RCC 7860 (cell line): Measurements from ENCODE around the gene MMP10.
A peak's percentile ranks its signal among the peaks of the same experiment; 100 is the strongest.
"Not testable (repeated sequence)": the region's sequence is repeated elsewhere in the genome, so short reads cannot be mapped to it uniquely, and the experiment has no call there.

Experiments
- DNase-seq: peaks from one replicate; pipeline ENCODE4 v3.0.0-alpha.2; 2015; ENCODE audit warnings: low spot score
- FAIRE-seq: peaks from 2 replicates; lab custom pipeline; 2012; peaks lifted over from hg19 to GRCh38; lab: Jason Lieb, UNC

The MMP10 gene

GRCh38 chr11:102784380-102784779 is 4.0 kb upstream of the MMP10 start:
- FAIRE-seq (no peak), DNase-seq (no peak)

DNA sequence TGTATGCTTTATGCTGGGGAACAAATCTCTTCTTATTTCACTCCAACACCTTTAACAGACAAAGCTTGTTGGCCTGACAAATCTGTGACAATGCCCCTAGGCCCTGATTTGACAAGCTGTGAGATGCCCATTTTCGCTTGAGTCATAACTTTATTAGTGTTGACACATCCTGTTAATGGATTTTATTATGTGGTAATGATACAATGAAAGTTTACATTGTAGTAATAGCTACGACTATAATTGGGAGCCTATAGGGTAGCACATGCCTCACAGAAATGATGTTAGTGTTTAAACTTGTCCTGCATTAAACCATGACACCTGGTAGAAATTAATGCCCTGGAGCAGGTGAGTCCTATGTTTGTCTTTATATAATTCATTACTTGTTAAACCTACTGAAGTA is 3.3 kb upstream of the MMP10 start:
- DNase-seq: no peak
- no peak for FAIRE-seq

- DNase-seq (no peak), FAIRE-seq (no peak)
Measured at GRCh38 chr11:102783016-102783415, 2.6 kb upstream of the MMP10 start.

- FAIRE-seq (no peak), DNase-seq (no peak)
Measured at GRCh38 chr11:102781676-102782075, 1.2 kb upstream of the MMP10 start.

DNA sequence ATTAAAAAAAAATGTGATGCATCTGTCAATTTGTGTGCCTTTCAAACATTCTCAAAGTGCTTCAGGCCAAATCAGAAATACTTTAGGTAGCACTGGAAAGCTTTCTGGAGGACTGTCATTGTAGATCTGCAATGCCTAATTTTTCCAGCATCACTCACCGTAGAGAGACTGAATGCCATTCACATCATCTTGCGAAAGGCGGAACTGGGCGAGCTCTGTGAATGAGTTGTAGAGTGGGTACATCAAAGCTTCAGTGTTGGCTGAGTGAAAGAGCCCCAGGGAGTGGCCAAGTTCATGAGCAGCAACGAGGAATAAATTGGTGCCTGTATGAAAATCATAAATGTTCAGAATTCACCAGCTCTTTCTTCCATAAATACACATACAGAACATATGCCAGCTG is 4.0 kb downstream of the MMP10 start:
- DNase-seq (no peak), FAIRE-seq (no peak)

DNA sequence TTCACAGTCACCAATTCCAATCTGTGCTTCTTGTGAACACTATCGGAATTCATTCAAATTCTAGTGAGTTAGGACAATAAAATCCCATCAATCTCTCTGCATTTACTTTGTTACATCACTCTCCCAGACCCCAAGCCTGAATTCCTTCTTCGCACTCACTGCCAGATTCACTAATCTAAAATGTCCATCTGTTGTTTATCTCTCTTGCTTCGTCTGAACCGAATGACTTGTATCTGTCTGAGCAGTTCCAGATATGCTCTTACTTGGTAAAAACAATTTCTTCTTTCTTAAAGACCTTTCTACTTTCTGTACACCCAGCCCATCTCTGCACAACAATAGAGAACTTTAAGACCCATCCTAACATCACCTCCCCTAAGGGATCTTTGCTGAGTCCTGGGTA is 7.0 kb downstream of the MMP10 start:
- FAIRE-seq: no peak

GRCh38 chr11:102771351-102771750 is 9.1 kb downstream of the MMP10 start:
- DNase-seq (no peak), FAIRE-seq (no peak)

More for the DNA sequence above, 7.0 kb downstream of the MMP10 start:
- no peak for DNase-seq

GRCh38 chr11:102770191-102770590 is 10.2 kb downstream of the MMP10 start:
- DNase-seq (no peak), FAIRE-seq (no peak)

- FAIRE-seq (no peak), DNase-seq (no peak)
Measured at GRCh38 chr11:102767800-102768199, 12.6 kb downstream of the MMP10 start.

GRCh38 chr11:102763440-102763839 is 17.0 kb downstream of the MMP10 start:
- peak; percentile 67 for FAIRE-seq
- DNase-seq: peak; percentile 87

- FAIRE-seq: peak; percentile 97
- DNase-seq: peak; percentile 91
Measured at GRCh38 chr11:102762361-102762767, 18.1 kb downstream of the MMP10 start.

DNA sequence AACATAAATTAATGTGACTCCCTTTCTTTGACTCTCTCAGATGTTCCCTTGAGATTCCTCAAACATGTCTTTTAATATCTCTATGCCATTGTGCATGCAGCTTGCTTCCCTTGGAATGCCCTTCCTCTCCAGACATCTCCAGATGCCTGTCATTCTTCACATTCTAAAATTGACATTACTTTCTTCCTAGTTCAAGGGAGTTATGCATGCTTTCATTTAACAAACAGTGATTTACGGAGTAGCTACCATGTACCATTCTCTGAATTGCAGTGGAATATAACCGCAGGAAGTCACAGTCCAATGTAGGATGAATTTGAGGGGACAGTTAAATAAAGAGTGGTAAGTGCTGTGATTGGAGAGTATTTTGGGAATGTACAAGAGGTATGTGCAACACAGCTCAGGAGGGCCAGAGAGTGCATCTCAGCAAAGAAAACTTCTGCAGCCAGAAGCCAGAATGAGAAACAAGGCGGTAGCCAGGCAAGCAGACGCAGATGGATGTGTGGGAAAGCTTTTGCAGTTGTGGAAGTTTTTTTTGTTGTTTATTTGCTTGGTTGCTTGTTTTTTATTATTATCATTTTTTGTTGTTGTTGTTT is 18.7 kb downstream of the MMP10 start:
- FAIRE-seq (peak; percentile 54), DNase-seq (peak; percentile 71)

GRCh38 chr11:102760344-102761035 is 19.9 kb downstream of the MMP10 start:
- FAIRE-seq: peak; percentile 81

GRCh38 chr11:102757823-102758549 is 22.4 kb downstream of the MMP10 start:
- DNase-seq (peak; percentile 81), FAIRE-seq (peak; percentile 11)

More at GRCh38 chr11:102760344-102761035, 19.9 kb downstream of the MMP10 start:
- peak; percentile 94 for DNase-seq

GRCh38 chr11:102753267-102753666 is 27.2 kb downstream of the MMP10 start:
- no peak for DNase-seq
- no peak for FAIRE-seq

- no peak for DNase-seq
- FAIRE-seq: no peak
Measured at GRCh38 chr11:102751673-102752072, 28.8 kb downstream of the MMP10 start.

GRCh38 chr11:102749101-102749722 is 31.2 kb downstream of the MMP10 start:
- FAIRE-seq (no peak), DNase-seq (no peak)

DNA sequence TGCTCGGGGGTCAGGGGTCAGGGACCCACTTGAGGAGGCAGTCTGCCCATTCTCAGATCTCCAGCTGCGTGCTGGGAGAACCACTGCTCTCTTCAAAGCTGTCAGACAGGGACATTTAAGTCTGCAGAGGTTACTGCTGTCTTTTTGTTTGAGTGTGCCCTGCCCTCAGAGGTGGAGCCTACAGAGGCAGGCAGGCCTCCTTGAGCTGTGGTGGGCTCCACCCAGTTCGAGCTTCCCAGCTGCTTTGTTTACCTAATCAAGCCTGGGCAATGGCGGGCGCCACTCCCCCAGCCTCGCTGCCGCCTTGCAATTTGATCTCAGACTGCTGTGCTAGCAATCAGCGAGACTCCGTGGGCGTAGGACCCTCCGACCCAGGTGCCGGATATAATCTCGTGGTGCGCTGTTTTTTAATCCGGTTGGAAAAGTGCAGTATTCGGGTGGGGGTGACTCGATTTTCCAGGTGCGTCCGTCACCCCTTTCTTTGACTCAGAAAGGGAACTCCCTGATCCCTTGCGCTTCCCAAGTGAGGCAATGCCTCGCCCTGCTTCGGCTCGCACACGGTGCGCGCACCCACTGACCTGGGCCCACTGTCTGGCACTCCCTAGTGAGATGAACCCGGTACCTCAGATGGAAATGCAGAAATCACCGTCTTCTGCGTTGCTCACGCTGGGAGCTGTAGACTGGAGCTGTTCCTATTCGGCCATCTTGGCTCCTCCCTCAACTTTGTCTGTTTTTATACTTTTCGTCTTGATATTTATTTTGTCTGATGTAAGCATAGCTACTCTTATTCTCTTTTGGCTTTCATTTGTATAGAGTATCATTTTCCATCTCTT is 33.5 kb downstream of the MMP10 start:
- not testable (repeated sequence) for FAIRE-seq

DNA sequence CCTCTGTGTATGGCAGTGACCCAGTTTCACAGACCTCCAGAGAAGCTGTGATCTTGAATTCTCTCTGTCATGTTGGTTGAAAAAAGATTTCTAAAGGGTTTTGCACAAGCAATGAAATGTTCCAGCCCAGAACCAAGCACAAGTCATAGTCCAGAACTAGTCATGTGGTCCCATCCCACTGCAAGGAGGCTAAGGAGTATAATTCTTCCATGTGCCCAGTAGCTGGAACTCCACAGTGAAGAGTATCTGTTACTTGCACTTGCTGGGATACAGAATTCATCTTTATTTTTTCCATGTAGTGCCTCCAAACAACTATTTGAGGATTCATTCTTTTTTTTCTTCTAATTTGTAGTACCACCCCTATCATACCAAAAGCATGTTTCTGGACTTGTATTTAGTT is 45.8 kb downstream of the MMP10 start:
- DNase-seq: no peak
- FAIRE-seq: no peak

More for the DNA sequence above, 33.5 kb downstream of the MMP10 start:
- DNase-seq: not testable (repeated sequence)

DNA sequence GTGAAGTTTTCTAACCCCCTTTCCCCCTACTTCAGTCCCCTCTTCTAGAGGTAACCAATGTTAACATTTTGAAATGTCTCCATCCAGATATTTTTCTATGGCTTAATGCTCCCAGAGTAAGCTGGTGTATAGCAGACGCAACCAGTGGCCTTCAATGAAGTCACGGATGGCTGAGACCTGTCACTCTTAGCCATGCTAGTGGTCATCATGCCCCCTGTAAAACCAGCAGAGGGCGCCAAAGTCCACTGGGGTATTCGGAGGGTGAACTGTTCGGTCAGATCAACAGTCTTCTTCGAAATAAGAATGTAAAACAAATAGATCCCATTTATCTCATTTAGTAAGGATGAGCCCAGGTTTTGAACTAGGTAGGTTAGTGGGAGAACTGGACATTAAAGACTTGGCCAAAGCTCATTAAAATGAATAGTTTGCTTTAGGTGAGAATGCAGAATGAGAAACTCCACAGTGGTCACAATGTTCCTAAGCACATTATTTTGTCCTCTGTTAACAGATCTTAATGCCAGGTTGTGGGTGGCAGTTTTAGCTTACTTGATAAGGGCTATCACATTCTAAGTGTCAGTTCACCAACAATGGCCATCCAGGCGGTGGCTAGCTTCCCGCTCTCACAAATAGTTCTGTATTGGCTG is 47.1 kb downstream of the MMP10 start:
- peak; percentile 58 for DNase-seq
- peak; percentile 47 for FAIRE-seq
